ENCODE measurements around the gene NUDT8. TPM values are rescaled to one million over a fixed set of nuclear protein-coding genes. Genes with fewer than 3 reads are reported as not detected.

The NUDT8 gene
- total and polyA plus RNA-seq, 9 of the 15 experiments (the other 6 are each of a cell fraction or from before 2014, with no cell fraction given), result 0.23 to 27.8 (median 5.0) TPM

- TF ChIP-seq HNRNPLL (IDR thresholded peaks at IDR 0.05; ENCODE audit: low read depth, low read length, poor library complexity, severe bottlenecking) (peak; percentile 50), ZNF511 (CRISPR knock-in tag; IDR thresholded peaks at IDR 0.05) (peak; percentile 76; the same call in 1 of the 2 replicates), SETDB1 (IDR thresholded peaks at IDR 0.05; ENCODE audit: low read length) (no peak)
These were observed 10.5 kb upstream of the NUDT8 start (continued) for GRCh38 chr11:67640021-67640757.

GRCh38 chr11:67639438-67639859, 9.7 kb upstream of the NUDT8 start, which contains the start of gene TBX10:
Gene TBX10, minus strand, starts transcription at chr11:67639763. Its CDS starts 291 bp downstream, at chr11:67639472.
- FAIRE-seq (no peak), DNase-seq (ENCODE audit: extremely low read depth in 1 of 4, low spot score in 3 of 4) (no peak), ATAC-seq (peak; percentile 7; the same call in 1 of the 3 replicates)
- BruUV-seq (replicated peaks), result no TSS peak
- TF ChIP-seq HDAC6 (IDR thresholded peaks at IDR 0.05; ENCODE audit: low read depth, low read length) (no peak), POLR2G (IDR thresholded peaks at IDR 0.05; ENCODE audit: low read depth, low read length) (0 out of 2 replicates have a peak, but pooled peaks have one; percentile 2), UBTF (IDR thresholded peaks at IDR 0.05; ENCODE audit: borderline replicate concordance in 1 of 2, low read depth in 2 of 2, low read length in 2 of 2) (no peak)
- whole genome bisulfite sequencing (ENCODE audit: insufficient coverage, low coverage, missing lambda C conversion rate), result 13% methylated on average over 18 of the region's 18 CpGs
- no peaks in the 10 kb centered on the region for H3K36me3 ChIP-seq (ENCODE audit: control insufficient read depth, insufficient read depth, low read length)
- intact Hi-C loops (cut with micrococcal nuclease), result no loop called here
- peak within 1 kb of the TSS; percentile 59 for H2AFZ ChIP-seq (ENCODE audit: low read depth, low read length)
- H3K9me3 ChIP-seq (replicated peaks; ENCODE audit: control insufficient read depth, insufficient read depth, low read depth, low read length), result no peaks in the 10 kb centered on the region
- CTCF ChIA-PET (ENCODE audit: low intra/inter-chr PET ratio), result no interaction called here
- in situ Hi-C loops (cut with MboI), result no loop called here
- H3K9ac ChIP-seq (ENCODE audit: insufficient read depth in 1 of 2, low read depth in 2 of 2, low read length in 2 of 2), result peak within 1 kb of the TSS in 1 of 2 experiments; percentile 73; a peak in 2 of 4 replicates
- peaks cover 0 to 37% of the 10 kb centered on the region in 2 experiments; a peak in 3 of 5 replicates for H3K4me1 ChIP-seq (replicated peaks in 1 of 2; ENCODE audit: control insufficient read depth in 2 of 2, insufficient read depth in 2 of 2, low read length in 2 of 2)
- H3K9me1 ChIP-seq (ENCODE audit: control insufficient read depth, insufficient read depth, low read length), result no peaks in the 10 kb centered on the region
- no peak within 1 kb of the TSS; the same call in 1 of the 2 replicates for H3K4me2 ChIP-seq (ENCODE audit: insufficient read depth, low read length)
- H4K20me1 ChIP-seq (replicated peaks; ENCODE audit: control insufficient read depth, insufficient read depth, low read length), result no peaks in the 10 kb centered on the region
- POLR2A ChIA-PET, result no interaction called here
- no peak within 1 kb of the TSS for H3K27ac ChIP-seq (ENCODE audit: extremely low read depth, low read depth, low read length)
- no peaks in the 10 kb centered on the region for H3K79me2 ChIP-seq (ENCODE audit: control insufficient read depth, insufficient read depth, low read length)
- H3K27me3 ChIP-seq (ENCODE audit: control insufficient read depth in 2 of 2, insufficient read depth in 2 of 2, low read length in 2 of 2), result peaks cover 0 to 19% of the 10 kb centered on the region in 2 experiments; a peak in 2 of 5 replicates
- H3K4me3 ChIP-seq, result no peak within 1 kb of the TSS

All from K562 (cell line).